ENCODE results near the gene DNAAF2. TPM values are rescaled to one million over a fixed set of nuclear protein-coding genes. Genes with fewer than 3 reads are reported as not detected.

DNAAF2 gene
- total and polyA plus RNA-seq, 2 of the 13 experiments (the other 11 are each of a cell fraction or from before 2014, with no cell fraction given): 6.1 to 13.6 TPM

- TF ChIP-seq ARID5B (CRISPR knock-in tag; IDR thresholded peaks at IDR 0.05): peak; percentile 26; the same call in 1 of the 2 replicates
- TF ChIP-seq THAP7 (CRISPR knock-in tag; IDR thresholded peaks at IDR 0.05): no peak; the same call in 1 of the 2 replicates
- TF ChIP-seq FOXK1 (CRISPR knock-in tag; IDR thresholded peaks at IDR 0.05; ENCODE audit: borderline replicate concordance, low read depth): no peak; the same call in 1 of the 2 replicates
- 0 out of 2 replicates have a peak, but pooled peaks have one; percentile 69 for TF ChIP-seq ZNF616 (CRISPR knock-in tag; IDR thresholded peaks at IDR 0.05; ENCODE audit: low read depth)
- TF ChIP-seq E2F2 (CRISPR knock-in tag; IDR thresholded peaks at IDR 0.05; ENCODE audit: borderline replicate concordance): no peak; the same call in 1 of the 2 replicates
- no peak; the same call in 1 of the 2 replicates for TF ChIP-seq NFYC (CRISPR knock-in tag; IDR thresholded peaks at IDR 0.05)
- TF ChIP-seq ZBTB21 (CRISPR knock-in tag; IDR thresholded peaks at IDR 0.05): no peak
- peak; percentile 57; the same call in 1 of the 2 replicates for TF ChIP-seq ZNF567 (CRISPR knock-in tag; IDR thresholded peaks at IDR 0.05; ENCODE audit: borderline replicate concordance)
- TF ChIP-seq ZNF597 (CRISPR knock-in tag; IDR thresholded peaks at IDR 0.05): no peak
- peak; percentile 48; the same call in 1 of the 2 replicates for TF ChIP-seq CEBPG (CRISPR knock-in tag; IDR thresholded peaks at IDR 0.05)
- TF ChIP-seq NONO (IDR thresholded peaks at IDR 0.05): no peak
- peak; percentile 98 for TF ChIP-seq NONO (CRISPR knock-in tag; conservative IDR thresholded peaks at IDR 0.05)
- TF ChIP-seq ZBTB1 (CRISPR knock-in tag; IDR thresholded peaks at IDR 0.05; ENCODE audit: borderline replicate concordance): no peak
- TF ChIP-seq ZNF382 (CRISPR knock-in tag; IDR thresholded peaks at IDR 0.05; ENCODE audit: borderline replicate concordance): no peak
- no peak for TF ChIP-seq TMF1 (CRISPR knock-in tag; IDR thresholded peaks at IDR 0.05; ENCODE audit: low read depth)
- no peak for TF ChIP-seq SATB2 (CRISPR knock-in tag; IDR thresholded peaks at IDR 0.05)
- peak; percentile 71 for TF ChIP-seq ZGPAT (CRISPR knock-in tag; IDR thresholded peaks at IDR 0.05)
- no peak for TF ChIP-seq ZNF232 (CRISPR knock-in tag; IDR thresholded peaks at IDR 0.05; ENCODE audit: borderline replicate concordance)
- peak; percentile 88 for TF ChIP-seq ZBTB7B (CRISPR knock-in tag; IDR thresholded peaks at IDR 0.05)
- TF ChIP-seq ATF7-NPFF (CRISPR knock-in tag; IDR thresholded peaks at IDR 0.05; ENCODE audit: low read depth): no peak; the same call in none of the 2 replicates
- TF ChIP-seq ZNF44 (CRISPR knock-in tag; IDR thresholded peaks at IDR 0.05): no peak; the same call in 1 of the 2 replicates
Measured at GRCh38 chr14:49633640-49634546, 1.2 kb downstream of the DNAAF2 start (continued).
